Lower leg skin (tissue), 4 donors: ENCODE measurements around the gene RMI1. TPM values are rescaled to one million over a fixed set of nuclear protein-coding genes. Genes with fewer than 3 reads are reported as not detected.

Experiments used
- DNase-seq, 2 donors: peaks; one replicate each; pipeline ENCODE4 v3.0.0-alpha.2; 2019; ENCODE audit warnings: low spot score in 2 of 2
- H3K4me3 ChIP-seq: fragments of 200-600 bp; sonication (generic); 2 replicates; pipeline ENCODE4 v1.5.1; 2017; ENCODE audit warnings: mild to moderate bottlenecking, low read depth; ENCODE audit not compliant: poor library complexity, severe bottlenecking
- POLR2A ChIP-seq, 2 donors: fragments of 450-650 bp; IDR thresholded peaks; one replicate each; pipeline ENCODE4 v1.6.1; 2016 to 2017; ENCODE audit warnings: antibody characterized with exemption in 2 of 2, mild to moderate bottlenecking in 1 of 2, moderate library complexity in 1 of 2
- WGBS, 2 donors: methylation state at CpG; one replicate each; pipeline ENCODE4 v1.1.5; 2018; 5-methylcytosine and 5-hydroxymethylcytosine counted together
- intact Hi-C: fragments of 100-400 bp; cut with DNase I; formaldehyde crosslinking; loops from one replicate; pipeline ENCODE4 v1.15.0; 2023; ENCODE audit warnings: low total_unique reads
- total RNA-seq, 4 donors: library from RNA; depleted of rRNA; stranded (reverse); fragments of >200 nt; gene quantifications; one replicate each; pipeline ENCODE4 v1.1.0, GENCODE V29; 2016
- TF ChIP-seq, protein P1 (sequence below), 3 donors: fragments of 450-650 bp; IDR thresholded peaks; one replicate each; pipeline ENCODE4 v1.5.1; 2016; ENCODE audit warnings: antibody characterized with exemption in 3 of 3, mild to moderate bottlenecking in 3 of 3, moderate library complexity in 2 of 3

Gene RMI1
- total RNA-seq, 4 donors from 2014 or later, result 3.5 to 5.5 (median 3.9) TPM

GRCh38 chr9:83979812-83980394, 702 bp upstream of the RMI1 start, which contains the start of gene HNRNPK:
TSS of gene HNRNPK (minus strand) at chr9:83980215. CDS start at chr9:83978252, 1,963 bp downstream.
- peak within 1 kb of the TSS; percentile 86 for H3K4me3 ChIP-seq
- intact Hi-C loops, result no loop called here
- peak; percentile 98 to 100 for DNase-seq
- 0 to 1% methylated on average over 18 to 55 of the region's 57 CpGs for WGBS, 2 donors
- TF ChIP-seq POLR2A (IDR thresholded peaks at IDR 0.05), result peak in 1 of 2 donors; percentile 51
- TF ChIP-seq, protein P1, sequence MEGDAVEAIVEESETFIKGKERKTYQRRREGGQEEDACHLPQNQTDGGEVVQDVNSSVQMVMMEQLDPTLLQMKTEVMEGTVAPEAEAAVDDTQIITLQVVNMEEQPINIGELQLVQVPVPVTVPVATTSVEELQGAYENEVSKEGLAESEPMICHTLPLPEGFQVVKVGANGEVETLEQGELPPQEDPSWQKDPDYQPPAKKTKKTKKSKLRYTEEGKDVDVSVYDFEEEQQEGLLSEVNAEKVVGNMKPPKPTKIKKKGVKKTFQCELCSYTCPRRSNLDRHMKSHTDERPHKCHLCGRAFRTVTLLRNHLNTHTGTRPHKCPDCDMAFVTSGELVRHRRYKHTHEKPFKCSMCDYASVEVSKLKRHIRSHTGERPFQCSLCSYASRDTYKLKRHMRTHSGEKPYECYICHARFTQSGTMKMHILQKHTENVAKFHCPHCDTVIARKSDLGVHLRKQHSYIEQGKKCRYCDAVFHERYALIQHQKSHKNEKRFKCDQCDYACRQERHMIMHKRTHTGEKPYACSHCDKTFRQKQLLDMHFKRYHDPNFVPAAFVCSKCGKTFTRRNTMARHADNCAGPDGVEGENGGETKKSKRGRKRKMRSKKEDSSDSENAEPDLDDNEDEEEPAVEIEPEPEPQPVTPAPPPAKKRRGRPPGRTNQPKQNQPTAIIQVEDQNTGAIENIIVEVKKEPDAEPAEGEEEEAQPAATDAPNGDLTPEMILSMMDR (IDR thresholded peaks at IDR 0.05), result no peak

- WGBS, 2 donors, result 1% methylated on average over 28 to 29 of the region's 29 CpGs
- TF ChIP-seq, protein P1 (IDR thresholded peaks at IDR 0.05), result no peak
- no peak for TF ChIP-seq POLR2A (IDR thresholded peaks at IDR 0.05)
- H3K4me3 ChIP-seq, result peak overlapping the region; percentile 63
- intact Hi-C loops, result no loop called here
- DNase-seq, result peak in 1 of 2 donors; percentile 37
These were observed 694 bp downstream of the RMI1 start for GRCh38 chr9:83981126-83981871.

DNA sequence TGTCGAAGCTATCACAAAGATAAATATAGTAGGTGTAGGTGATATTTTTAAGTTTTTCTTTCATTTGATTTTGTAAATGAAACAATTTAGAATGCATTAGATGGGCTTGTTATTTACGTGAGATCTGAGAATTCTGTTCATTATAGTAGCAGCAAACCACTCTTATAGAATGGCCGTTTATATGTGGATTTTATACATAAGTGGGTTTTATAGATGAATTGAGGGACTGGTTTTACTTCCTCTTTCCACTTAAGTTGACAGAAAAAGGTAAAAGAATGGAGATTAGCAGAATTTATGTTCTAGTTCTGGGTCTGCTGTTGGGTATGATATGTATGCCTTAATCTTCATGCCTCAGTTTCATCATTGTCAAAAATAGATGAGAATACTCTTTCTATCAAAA, 5.6 kb downstream of the RMI1 start:
- TF ChIP-seq POLR2A (IDR thresholded peaks at IDR 0.05), result no peak
- TF ChIP-seq, protein P1 (IDR thresholded peaks at IDR 0.05), result no peak
- intact Hi-C loops, result no loop called here
- 87 to 95% methylated on average over 3 of the region's 3 CpGs for WGBS, 2 donors
- no peak for DNase-seq
- no peak overlapping the region for H3K4me3 ChIP-seq

DNA sequence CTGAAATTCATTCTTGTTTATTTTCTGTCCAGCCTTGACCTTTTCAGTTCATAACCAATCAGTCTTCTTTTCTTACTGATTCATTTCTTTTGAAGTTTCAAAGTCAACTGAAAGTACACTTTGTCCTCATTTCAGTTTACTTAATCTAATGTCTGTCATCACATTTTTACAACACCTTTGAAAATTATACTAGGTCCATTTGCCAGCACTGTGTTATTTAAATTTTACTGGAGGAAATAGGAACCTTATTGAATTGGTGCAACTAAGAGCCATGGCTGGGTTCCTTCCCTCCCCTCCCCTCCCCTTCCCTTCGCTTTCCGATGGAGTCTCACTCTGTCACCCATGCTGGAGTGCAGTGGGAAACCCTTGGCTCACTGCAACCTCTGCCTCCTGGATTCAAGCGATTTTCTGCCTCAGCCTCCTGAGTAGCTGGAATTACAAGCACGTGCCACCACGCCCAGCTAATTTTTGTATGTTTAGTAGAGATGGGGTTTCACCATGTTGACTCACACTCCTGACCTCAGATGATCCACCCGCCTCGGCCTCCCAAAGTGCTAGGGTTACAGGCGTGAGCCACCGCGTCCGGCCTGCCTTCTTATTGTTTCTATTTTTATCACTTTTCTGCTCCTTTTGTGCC, 6.3 kb downstream of the RMI1 start:
- WGBS, 2 donors, result 63 to 78% methylated on average over 11 of the region's 11 CpGs
- intact Hi-C loops, result no loop called here
- no peak for TF ChIP-seq POLR2A (IDR thresholded peaks at IDR 0.05)
- TF ChIP-seq, protein P1 (IDR thresholded peaks at IDR 0.05), result no peak
- no peak for DNase-seq
- H3K4me3 ChIP-seq, result no peak overlapping the region

DNA sequence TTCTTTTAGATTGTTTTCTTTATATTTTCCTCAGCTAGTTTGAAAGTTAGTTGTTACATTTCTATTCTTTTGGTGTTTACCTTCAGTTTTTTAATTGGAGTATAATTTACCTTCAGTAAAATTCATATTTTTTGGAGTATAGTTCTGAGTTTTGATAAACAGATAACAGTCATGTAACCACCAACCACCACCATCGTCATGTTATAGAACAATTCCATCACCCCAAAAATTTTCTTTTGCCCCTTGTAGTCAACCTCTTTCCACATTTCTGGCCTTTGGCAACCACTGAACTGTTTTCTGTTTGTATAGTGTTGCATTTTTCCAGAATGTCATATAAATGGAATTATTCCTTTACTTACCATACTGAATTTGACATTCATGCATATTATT, 6.8 kb downstream of the RMI1 start:
- H3K4me3 ChIP-seq, result no peak overlapping the region
- 89 to 94% methylated on average over 1 of the region's 1 CpG for WGBS, 2 donors
- intact Hi-C loops, result no loop called here
- DNase-seq, result no peak
- TF ChIP-seq, protein P1 (IDR thresholded peaks at IDR 0.05), result no peak
- no peak for TF ChIP-seq POLR2A (IDR thresholded peaks at IDR 0.05)
